ENCODE measurements around the gene RGL4.
A peak's percentile ranks its signal among the peaks of the same experiment; 100 is the strongest.

Gene RGL4

DNA sequence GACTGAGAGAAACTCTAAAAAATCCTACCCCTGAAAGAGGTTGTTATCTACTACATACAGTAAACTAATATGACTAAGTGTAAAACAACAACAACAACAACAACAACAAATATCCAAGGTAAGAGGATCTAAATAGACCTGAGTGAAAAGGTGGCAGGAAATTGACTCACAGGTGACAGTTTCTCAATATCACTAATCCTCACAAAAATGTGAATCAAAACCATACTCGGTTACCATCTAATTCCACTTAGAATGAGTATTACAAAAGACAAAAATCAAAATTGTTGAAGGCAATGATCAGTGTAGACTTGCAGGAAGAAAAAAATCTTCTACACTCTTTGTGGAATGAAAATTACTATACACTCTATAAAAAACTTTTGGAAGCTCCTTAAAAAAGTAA is 17.5 kb downstream of the RGL4 start:
- no peaks in the 10 kb centered on the region for H3K9me3 ChIP-seq (replicated peaks; ENCODE audit: low read length)
- no peaks in the 10 kb centered on the region for H3K27me3 ChIP-seq (ENCODE audit: control insufficient read depth, insufficient read depth, low read length)
- H3K36me3 ChIP-seq (ENCODE audit: insufficient read depth, low read length), result peaks cover 64% of the 10 kb centered on the region

DNA sequence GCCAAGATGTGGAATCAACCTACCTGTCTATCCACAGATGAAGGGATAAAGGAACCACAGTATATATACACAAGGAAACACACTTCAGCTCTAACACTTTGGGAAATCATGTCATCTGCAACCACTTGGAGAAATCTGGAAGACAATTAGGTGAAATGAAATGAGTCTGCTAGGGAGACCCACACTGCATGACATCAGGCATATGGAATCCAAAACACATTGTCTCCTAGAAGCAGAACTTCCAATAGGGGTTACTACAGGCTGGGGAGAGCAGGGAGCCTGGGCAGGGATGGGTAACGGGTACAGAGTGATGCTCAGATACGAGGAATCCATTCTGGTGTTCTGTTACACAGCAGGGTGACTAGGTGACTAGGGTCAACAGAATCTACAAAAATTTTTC is 18.3 kb downstream of the RGL4 start:
- peaks cover 72% of the 10 kb centered on the region for H3K36me3 ChIP-seq (ENCODE audit: insufficient read depth, low read length)
- no peak overlapping the region for H3K9ac ChIP-seq (ENCODE audit: low read depth, low read length)
- no peaks in the 10 kb centered on the region for H3K9me3 ChIP-seq (replicated peaks; ENCODE audit: low read length)
- no peak overlapping the region for H3K4me2 ChIP-seq (ENCODE audit: low read length)
- H3K27me3 ChIP-seq (ENCODE audit: control insufficient read depth, insufficient read depth, low read length), result no peaks in the 10 kb centered on the region
- H3K4me1 ChIP-seq (ENCODE audit: control insufficient read depth, insufficient read depth, low read length), result no peaks in the 10 kb centered on the region
- H3K4me3 ChIP-seq (ENCODE audit: low read length), result no peak overlapping the region

More for the DNA sequence above, 17.5 kb downstream of the RGL4 start:
- no peak overlapping the region for H3K4me2 ChIP-seq (ENCODE audit: low read length)
- H3K9ac ChIP-seq (ENCODE audit: low read depth, low read length), result no peak overlapping the region
- H3K4me1 ChIP-seq (ENCODE audit: control insufficient read depth, insufficient read depth, low read length), result no peaks in the 10 kb centered on the region
- H3K4me3 ChIP-seq (ENCODE audit: low read length), result no peak overlapping the region

DNA sequence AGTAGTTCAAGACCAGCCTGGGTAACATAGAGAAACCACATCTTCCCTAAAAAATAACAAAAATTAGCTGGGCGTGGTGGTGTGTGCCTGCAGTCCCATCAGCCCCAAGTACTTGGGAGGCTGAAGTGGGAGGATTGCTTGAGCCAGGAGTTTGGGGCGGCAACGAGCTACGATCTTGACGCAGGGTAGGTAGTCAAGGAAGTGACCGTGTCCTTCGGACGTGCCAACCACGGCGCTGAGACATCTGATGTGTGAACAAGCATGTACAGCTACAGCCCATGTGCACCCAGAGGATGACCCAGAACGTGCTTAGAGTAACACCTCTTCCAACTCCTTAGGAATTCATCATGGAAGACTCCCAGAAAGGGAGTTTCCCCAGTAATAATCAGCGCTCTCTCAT is 21.4 kb downstream of the RGL4 start:
- H3K4me3 ChIP-seq (ENCODE audit: low read length), result no peak overlapping the region
- H3K27me3 ChIP-seq (ENCODE audit: control insufficient read depth, insufficient read depth, low read length), result no peaks in the 10 kb centered on the region
- no peaks in the 10 kb centered on the region for H3K9me3 ChIP-seq (replicated peaks; ENCODE audit: low read length)
- H3K4me1 ChIP-seq (ENCODE audit: control insufficient read depth, insufficient read depth, low read length), result peaks cover 9% of the 10 kb centered on the region
- peaks cover 45% of the 10 kb centered on the region for H3K36me3 ChIP-seq (ENCODE audit: insufficient read depth, low read length)
- H3K4me2 ChIP-seq (ENCODE audit: low read length), result no peak overlapping the region
- no peak overlapping the region for H3K9ac ChIP-seq (ENCODE audit: low read depth, low read length)

DNA sequence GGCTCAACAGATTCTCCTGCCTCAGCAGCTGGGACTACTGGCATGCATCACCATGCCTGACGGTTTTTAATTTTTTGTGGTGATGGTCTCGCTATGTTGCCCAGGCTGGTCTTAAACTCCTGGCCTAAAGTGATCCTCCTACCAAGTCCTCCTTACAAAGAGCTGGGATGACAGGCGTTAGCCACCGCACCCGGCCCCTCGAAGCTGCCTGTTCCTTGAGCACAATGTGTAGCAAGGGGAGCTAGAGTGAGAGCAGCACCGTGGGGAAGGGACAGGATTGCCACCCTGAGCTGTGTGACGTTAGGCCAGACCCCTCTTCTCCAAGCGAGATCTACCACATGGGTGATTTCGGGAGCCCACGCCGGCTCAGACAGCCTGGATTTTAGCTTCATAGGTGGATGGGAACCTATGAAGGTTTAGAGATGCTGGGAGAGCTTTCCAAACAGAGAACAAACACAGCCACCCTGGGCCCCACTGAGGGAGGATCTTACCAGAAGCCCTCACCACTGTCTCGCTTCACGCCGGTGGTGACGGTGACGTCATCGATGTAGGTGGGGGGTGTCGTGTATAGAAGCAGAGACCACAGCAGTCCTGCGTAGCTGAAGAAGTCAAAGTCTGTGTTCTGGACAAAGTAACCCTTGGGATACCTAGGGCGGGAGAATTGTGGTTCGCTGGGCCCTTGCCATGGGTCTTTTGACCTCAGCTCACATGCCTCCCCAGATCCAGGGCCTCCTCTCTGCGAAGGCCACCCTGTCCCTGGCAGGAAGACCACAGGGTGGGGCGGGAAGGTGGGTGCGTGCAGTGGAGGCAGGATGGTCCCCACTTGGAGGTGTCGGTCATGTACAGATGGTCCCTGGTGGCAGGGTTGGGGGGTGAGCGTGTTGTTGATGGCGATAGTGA is 23.1 kb downstream of the RGL4 start:
- no peak overlapping the region for H3K4me2 ChIP-seq (ENCODE audit: low read length)
- peaks cover 36% of the 10 kb centered on the region for H3K36me3 ChIP-seq (ENCODE audit: insufficient read depth, low read length)
- peaks cover 12% of the 10 kb centered on the region for H3K4me1 ChIP-seq (ENCODE audit: control insufficient read depth, insufficient read depth, low read length)

DNA sequence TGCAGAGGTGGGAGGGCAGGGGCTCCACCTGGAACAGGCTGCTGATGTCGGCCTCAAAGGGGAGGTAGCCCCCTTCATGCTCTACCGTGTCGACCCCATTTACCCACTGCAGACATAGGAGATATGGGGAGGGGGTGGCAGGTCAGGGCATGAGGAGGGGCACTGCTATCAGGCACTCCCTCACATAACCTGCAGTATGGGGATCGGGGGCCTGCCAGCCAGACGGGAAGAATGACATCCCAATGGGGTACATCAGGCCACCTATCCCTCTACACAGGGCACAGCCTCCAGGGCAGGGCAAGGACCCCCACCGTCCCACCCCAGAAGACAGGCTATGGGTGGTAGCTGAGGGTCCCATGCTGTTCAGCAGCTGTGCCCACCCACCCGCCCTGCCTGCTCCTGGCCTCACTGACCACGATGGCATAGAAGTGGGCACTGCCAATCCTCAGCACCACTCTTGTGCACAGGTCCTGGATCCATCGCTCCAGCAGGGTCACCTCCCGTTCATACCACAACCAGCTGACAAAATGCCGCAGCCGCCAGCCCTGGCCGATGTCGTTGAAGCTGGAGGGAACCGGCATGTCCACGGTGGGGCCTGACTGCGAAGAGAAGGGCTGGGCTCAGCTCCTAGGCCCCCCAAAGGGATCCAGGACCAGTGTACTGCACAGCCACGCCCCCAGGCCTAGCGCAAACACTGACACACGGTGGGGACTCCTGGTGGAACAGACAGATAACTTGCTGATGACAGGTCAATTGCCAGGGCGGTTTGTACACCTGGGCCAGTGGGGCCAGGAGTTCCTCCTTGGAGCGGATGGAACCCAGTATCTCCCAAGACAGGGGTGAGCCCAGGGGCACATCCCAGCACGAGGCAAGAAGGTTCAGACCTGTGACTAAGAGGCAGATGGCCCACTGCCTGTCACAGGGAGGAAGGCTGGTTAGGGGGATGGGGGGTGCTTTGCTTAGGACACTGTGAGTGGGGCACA is 24.1 kb downstream of the RGL4 start:
- no peaks in the 10 kb centered on the region for H3K9me3 ChIP-seq (replicated peaks; ENCODE audit: low read length)
- H3K4me2 ChIP-seq (ENCODE audit: low read length), result no peak overlapping the region
- H3K27me3 ChIP-seq (ENCODE audit: control insufficient read depth, insufficient read depth, low read length), result no peaks in the 10 kb centered on the region
- peaks cover 26% of the 10 kb centered on the region for H3K36me3 ChIP-seq (ENCODE audit: insufficient read depth, low read length)
- no peak overlapping the region for H3K9ac ChIP-seq (ENCODE audit: low read depth, low read length)
- no peak overlapping the region for H3K4me3 ChIP-seq (ENCODE audit: low read length)
- H3K4me1 ChIP-seq (ENCODE audit: control insufficient read depth, insufficient read depth, low read length), result peaks cover 12% of the 10 kb centered on the region

More for the DNA sequence above, 23.1 kb downstream of the RGL4 start:
- no peak overlapping the region for H3K4me3 ChIP-seq (ENCODE audit: low read length)
- no peak overlapping the region for H3K9ac ChIP-seq (ENCODE audit: low read depth, low read length)
- H3K27me3 ChIP-seq (ENCODE audit: control insufficient read depth, insufficient read depth, low read length), result no peaks in the 10 kb centered on the region
- H3K9me3 ChIP-seq (replicated peaks; ENCODE audit: low read length), result no peaks in the 10 kb centered on the region

DNA sequence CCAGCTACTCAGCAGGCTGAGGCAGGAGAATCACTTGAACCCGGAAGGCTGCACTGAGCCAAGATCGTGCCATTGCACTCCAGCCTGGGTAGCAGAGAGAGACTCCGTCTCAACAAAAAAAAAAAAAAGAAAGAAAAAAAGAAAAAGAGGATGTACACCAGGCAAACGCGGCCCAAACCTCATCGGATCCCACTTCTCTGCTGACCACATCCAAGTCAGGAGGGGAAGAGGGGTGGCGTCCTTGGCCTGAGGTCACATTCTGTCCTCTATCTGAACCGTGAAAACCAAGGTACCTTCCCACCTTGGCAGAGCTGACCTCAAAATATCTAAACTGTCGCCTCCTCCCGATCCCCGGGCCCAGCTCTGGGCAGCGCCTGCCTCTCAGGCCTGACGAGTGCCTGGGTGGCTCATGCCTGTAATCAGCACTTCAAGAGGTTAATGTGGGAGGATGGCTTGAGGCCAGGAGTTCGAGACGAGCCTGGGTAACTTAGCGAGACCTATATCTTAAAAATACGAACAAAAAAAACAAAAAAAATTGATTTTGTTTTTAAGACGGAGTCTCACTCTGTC is 25.1 kb downstream of the RGL4 start:
- H3K4me1 ChIP-seq (ENCODE audit: control insufficient read depth, insufficient read depth, low read length), result peaks cover 12% of the 10 kb centered on the region
- peak overlapping the region; percentile 96 for H3K4me3 ChIP-seq (ENCODE audit: low read length)
- H3K4me2 ChIP-seq (ENCODE audit: low read length), result peak overlapping the region; percentile 93
- H3K9ac ChIP-seq (ENCODE audit: low read depth, low read length), result no peak overlapping the region
- H3K36me3 ChIP-seq (ENCODE audit: insufficient read depth, low read length), result peaks cover 16% of the 10 kb centered on the region
- H3K27me3 ChIP-seq (ENCODE audit: control insufficient read depth, insufficient read depth, low read length), result no peaks in the 10 kb centered on the region
- no peaks in the 10 kb centered on the region for H3K9me3 ChIP-seq (replicated peaks; ENCODE audit: low read length)

DNA sequence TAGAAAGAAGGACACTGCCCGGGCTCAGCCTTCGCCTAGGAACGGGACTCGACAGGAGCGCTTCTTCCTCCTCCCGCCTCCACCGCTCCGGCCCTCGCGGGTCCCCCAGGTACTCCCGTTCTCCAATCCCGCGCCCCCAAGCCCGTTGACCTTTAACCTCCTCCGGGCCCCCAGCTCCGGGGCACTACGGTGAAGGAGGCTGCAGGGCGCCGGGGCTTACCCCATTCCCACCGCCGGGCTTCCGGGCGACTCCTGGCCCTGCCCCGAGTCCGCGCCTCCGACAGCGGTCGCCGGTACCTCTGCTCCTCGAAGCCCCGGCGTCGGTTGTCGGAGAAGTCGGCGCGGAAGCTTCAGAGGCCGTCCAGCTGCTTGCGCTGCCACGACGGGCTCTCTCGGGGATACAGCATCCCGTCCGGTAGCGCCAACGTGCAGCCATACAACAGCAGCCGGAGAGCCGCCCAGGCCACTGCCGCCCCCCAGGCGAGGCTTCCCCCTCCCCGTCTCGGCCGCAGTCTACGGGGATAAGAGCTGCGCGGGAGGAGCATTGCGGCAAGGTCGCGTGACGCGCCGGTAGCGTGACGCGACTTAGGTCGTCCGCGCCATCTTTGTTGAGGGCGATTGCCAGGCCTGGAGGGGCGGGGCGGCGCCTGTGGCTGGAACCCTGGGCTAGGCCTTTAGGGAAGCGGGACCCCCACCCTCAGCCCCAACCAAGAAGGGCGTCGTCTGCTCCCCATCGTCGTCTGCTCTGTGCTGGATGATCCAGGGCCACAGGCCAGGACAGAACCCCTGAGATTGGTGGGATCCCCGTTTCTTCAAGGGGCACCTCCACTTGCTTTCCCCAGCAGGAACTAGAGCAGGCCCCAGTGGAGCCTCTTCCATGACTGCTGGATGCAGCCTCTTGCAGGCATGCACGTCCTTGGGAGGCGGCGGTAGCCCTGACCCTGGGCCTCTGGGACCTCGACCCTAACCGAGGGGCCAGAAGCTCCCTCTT is 26.3 kb downstream of the RGL4 start:
- peak overlapping the region; percentile 93 for H3K4me2 ChIP-seq (ENCODE audit: low read length)
- H3K4me3 ChIP-seq (ENCODE audit: low read length), result peak overlapping the region; percentile 96
- H3K9ac ChIP-seq (ENCODE audit: low read depth, low read length), result peak overlapping the region; percentile 85
- H3K4me1 ChIP-seq (ENCODE audit: control insufficient read depth, insufficient read depth, low read length), result peaks cover 12% of the 10 kb centered on the region
- no peaks in the 10 kb centered on the region for H3K27me3 ChIP-seq (ENCODE audit: control insufficient read depth, insufficient read depth, low read length)
- peaks cover 16% of the 10 kb centered on the region for H3K36me3 ChIP-seq (ENCODE audit: insufficient read depth, low read length)
- no peaks in the 10 kb centered on the region for H3K9me3 ChIP-seq (replicated peaks; ENCODE audit: low read length)

DNA sequence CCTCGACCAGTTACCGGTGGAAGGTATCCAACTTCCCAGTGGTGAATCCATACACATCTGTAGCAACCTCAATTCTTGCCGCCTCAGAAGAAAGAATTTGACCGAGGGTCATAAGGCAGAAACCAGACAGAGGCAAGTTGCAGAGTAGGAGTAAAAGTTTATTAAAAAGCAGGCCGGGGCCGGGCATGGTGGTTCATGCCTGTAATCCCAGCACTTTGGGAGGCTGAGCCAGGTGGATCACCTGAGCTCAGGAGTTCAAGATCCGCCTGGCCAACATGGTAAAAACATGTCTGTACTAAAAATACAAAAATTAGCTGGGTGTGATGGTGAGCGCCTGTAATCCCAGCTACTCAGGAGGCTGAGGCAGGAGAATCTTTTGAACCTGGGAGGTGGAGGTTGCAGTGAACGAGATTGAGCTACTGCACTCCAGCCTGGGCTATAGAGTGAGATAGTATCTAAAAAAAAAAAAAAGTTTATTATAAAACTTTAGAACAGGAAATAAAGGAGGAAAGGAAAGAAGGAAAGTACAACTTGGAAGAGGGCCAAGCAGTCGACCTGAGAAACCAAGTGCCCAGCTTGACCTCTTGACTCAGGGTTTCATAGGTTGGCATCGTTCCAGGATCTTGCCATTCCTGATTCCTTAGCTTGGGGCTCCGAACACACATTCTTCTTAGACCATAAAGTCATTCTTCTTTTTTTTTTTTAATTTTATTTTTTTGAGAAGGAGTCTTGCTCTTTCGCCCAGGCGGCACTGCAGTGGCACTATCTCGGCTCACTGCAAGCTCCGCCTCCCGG is 27.8 kb downstream of the RGL4 start:
- Histone ChIP-seq H3K4me3 (ENCODE audit: low read length) (no peak overlapping the region), H3K27me3 (ENCODE audit: control insufficient read depth, insufficient read depth, low read length) (no peaks in the 10 kb centered on the region), H3K36me3 (ENCODE audit: insufficient read depth, low read length) (peaks cover 8% of the 10 kb centered on the region), H3K4me1 (ENCODE audit: control insufficient read depth, insufficient read depth, low read length) (peaks cover 12% of the 10 kb centered on the region), H3K9ac (ENCODE audit: low read depth, low read length) (no peak overlapping the region), H3K4me2 (ENCODE audit: low read length) (no peak overlapping the region), H3K9me3 (replicated peaks; ENCODE audit: low read length) (no peaks in the 10 kb centered on the region)

DNA sequence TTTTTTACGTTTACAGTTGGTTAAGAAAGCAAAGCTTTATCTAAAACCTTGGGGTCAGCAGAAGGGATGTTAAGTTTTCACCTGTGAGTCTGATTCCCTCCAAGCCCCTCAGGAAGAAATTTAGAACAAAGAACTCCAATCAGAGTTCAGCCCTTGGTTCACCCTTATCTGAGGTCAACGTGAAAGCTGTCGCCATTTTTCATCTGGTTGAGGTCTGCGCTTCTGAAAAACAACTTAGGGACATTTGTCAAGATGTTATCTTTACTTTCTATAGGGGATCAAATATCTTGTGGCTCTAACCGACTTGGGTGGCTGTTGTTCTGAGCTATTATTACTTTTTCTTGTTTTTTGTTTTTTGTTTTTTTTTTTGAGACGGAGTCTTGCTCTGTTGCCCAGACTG is 30.0 kb downstream of the RGL4 start:
- H3K4me1 ChIP-seq (ENCODE audit: control insufficient read depth, insufficient read depth, low read length), result peaks cover 11% of the 10 kb centered on the region
- H3K27me3 ChIP-seq (ENCODE audit: control insufficient read depth, insufficient read depth, low read length), result no peaks in the 10 kb centered on the region
- H3K9ac ChIP-seq (ENCODE audit: low read depth, low read length), result no peak overlapping the region
- no peak overlapping the region for H3K4me3 ChIP-seq (ENCODE audit: low read length)
- H3K36me3 ChIP-seq (ENCODE audit: insufficient read depth, low read length), result no peaks in the 10 kb centered on the region
- H3K9me3 ChIP-seq (replicated peaks; ENCODE audit: low read length), result no peaks in the 10 kb centered on the region
- H3K4me2 ChIP-seq (ENCODE audit: low read length), result no peak overlapping the region

DNA sequence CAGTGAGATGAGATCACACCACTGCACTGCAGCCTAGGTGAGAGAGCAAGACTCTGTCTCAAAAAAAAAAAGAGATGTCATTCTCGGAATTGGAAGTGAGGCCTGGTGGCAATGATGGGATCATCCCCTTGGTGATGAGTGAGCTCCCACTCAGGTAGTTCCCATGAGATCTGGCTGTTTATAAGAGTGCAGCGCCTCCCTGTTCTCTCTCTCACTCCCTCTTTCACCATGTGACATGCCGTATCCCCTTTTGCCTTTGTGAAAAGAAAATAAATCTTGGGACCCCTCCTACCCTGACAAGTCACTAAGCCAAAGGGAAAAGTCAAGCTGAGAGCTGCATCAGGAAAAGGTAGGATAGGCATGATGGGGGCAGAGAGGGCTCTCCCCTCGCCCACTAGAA is 31.3 kb downstream of the RGL4 start:
- H3K4me3 ChIP-seq (ENCODE audit: low read length), result no peak overlapping the region
- H3K36me3 ChIP-seq (ENCODE audit: insufficient read depth, low read length), result no peaks in the 10 kb centered on the region
- no peak overlapping the region for H3K9ac ChIP-seq (ENCODE audit: low read depth, low read length)
- no peak overlapping the region for H3K4me2 ChIP-seq (ENCODE audit: low read length)
- no peaks in the 10 kb centered on the region for H3K9me3 ChIP-seq (replicated peaks; ENCODE audit: low read length)
- H3K4me1 ChIP-seq (ENCODE audit: control insufficient read depth, insufficient read depth, low read length), result peaks cover 4% of the 10 kb centered on the region
- H3K27me3 ChIP-seq (ENCODE audit: control insufficient read depth, insufficient read depth, low read length), result peaks cover 5% of the 10 kb centered on the region
